Activated naive CD4-positive, alpha-beta T cell treated with Interleukin-2 at 50 U/mL for 16 hours (primary cell): ENCODE results near the gene ADAMTSL3.
"Not testable (repeated sequence)": the region's sequence is repeated elsewhere in the genome, so short reads cannot be mapped to it uniquely, and the experiment has no call there.

ENCODE experiments used
- DNase-seq: peaks from one replicate; pipeline ENCODE4 v3.0.0-alpha.2; 2020

The ADAMTSL3 gene

DNA sequence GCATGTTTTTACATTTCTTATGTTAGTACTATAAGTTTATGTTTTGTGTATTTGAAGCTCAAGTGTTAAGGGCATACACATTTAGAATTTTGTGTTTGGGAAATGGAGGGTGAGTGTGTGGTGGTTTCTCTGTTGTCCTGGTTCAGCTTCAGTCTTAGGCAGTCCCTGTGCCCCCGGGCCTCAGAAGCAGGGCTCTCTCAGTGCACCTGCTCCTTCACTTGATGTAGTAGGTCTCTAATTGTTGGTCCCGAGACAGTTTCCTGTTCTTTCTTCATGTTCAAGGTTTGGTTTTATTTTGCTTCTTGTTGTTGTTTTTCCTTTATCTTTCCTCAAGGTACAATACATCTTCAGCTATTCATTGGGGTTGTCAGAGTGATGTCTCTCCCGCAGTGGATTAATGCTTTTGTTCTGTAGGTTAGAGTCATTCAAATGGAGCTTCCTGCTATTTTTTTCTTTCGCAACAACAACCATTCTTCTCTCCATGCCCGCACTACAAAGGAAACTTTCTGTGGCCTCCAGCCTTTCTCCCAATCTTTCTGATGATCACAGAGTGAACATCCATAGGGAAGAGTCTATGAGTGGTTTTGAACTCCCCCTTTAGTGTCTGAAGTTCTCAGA lies 403.9 kb downstream of the ADAMTSL3 start:
- no peak for DNase-seq

DNA sequence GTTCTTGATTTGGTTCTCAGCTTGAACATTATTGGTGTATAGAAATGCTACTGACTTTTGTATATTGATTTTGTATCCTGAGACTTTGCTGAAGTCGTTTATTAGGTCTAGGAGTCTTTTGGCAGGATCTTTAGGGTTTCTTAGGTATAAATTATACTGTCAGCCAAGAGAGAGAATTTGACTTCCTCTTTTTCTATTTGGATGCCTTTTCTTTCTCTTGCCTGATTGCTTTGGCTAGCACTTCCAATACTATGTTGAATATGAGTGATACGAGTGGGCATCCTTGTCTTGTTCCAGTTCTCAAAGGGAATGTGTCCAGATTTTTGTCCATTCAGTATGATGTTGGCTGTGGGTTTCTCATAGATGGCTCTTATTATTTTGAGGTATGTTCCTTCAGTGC lies 409.8 kb downstream of the ADAMTSL3 start:
- not testable (repeated sequence) for DNase-seq

DNA sequence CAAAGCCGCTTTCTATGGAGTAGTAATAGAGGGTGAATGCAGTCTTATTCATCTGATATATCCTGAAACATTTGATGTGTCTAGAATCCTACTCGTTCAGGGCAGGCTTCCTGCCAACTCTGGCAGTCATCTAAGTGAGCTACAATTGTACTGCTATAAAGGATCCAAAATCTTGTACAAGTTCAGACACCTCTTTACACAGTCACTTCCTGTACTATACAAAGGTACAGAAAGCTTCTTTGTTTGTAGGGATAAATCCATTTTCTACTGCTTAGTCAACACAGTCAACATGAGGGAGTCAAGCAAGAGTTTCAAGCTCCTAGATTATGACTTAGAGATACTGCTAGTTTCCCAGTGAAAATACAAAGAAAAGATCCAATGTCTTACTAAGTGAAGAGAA lies 414.8 kb downstream of the ADAMTSL3 start:
- not testable (repeated sequence) for DNase-seq

DNA sequence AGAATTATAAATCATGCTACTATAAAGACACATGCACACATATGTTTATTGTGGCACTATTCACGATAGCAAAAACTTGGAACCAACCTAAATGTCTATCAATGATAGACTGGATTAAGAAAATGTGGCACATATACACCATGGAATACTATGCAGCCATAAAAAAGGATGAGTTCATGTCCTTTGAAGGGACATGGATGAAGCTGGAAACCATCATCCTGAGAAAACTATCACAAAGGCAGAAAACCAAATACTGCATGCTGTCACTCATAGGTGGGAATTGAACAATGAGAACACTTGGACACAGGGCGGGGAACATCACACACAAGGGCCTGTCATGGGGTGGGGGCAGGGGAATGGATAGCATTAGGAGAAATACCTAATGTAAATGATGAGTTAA lies 424.1 kb downstream of the ADAMTSL3 start:
- DNase-seq = not testable (repeated sequence)

DNA sequence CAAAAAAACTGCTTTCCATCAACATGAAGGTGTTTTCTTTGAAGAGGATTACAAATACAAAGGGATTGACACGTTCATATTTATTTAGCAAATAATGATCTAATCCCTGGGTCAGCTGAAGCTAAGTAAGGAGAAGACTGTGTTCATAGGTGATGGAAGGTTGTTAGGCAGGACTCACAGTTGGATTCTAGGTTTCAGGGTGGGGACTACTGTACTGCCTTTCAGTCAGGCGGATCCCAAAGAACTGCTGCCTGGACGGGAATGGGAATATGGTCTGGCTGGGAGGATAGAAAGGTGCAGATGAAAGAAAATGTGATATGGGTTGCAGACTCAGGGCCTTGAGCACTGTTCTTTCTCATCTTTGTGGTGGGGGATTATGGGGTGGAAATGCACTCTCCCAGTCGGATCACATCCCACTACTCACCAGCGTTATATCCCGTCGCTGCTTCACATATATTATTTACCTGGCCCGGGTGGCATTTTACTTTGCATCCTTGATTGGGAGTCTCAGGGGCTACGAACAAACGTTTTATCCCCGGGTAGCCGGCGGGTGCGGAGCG lies 425.5 kb downstream of the ADAMTSL3 start:
- not testable (repeated sequence) for DNase-seq

DNA sequence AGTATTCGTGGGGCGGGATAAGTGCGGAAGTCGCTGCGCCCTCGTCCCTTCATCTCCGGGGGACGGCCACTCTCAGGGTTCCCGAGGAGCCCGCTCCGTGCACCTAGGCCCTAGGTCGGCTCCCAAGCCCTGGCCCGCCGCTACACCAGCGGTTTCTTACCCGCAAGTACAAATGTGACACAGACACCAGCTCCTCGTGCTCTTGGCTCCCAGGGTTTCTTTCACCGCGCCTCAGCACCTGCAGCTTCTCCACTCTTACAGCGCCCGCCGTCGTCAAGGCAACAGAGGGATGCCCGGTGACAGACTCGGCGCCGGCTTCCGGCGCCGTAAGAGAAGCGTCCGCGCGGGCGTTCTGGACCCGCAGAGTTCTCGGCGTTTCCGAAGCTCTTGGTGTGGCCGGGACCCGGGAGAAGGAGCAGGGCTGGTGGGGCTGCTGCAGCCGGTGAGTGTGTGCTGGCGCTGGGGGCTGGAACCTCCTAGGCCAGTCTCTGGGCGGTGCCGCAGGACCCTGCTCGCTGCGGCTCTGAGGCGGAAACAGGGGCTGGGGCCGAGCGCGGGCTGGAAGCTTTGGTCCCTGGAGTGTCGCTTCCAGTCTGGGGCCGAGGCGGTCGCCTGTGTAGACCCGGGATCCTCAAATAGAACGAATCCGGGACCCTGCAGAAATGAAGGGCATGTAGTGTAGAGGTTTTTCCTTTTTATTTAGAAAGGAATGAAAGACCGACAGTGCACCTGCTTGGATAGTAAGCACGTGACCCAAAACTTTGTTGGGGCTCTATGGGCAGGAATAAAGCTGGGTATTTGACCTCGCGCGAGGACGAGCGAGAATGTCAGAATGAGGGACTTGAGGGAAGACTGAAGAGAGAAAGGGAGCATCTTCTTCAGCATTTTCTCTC lies 426.2 kb downstream of the ADAMTSL3 start:
- peak; percentile 32 for DNase-seq

DNA sequence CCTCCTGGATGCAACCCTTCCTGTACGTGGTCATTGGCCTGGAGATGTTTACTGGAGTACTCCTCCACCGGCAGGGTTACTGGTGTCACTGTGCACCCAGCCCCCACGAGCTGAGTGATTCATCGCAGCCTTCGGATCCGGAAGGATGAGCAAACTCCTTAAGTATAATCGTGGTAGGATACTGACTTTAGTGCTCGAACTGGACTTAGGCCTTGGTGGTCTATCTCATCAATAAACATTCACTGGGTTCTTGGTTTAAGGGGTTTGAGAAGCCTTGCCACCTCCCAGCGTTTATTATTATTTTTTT lies 426.8 kb downstream of the ADAMTSL3 start:
- not testable (repeated sequence) for DNase-seq

DNA sequence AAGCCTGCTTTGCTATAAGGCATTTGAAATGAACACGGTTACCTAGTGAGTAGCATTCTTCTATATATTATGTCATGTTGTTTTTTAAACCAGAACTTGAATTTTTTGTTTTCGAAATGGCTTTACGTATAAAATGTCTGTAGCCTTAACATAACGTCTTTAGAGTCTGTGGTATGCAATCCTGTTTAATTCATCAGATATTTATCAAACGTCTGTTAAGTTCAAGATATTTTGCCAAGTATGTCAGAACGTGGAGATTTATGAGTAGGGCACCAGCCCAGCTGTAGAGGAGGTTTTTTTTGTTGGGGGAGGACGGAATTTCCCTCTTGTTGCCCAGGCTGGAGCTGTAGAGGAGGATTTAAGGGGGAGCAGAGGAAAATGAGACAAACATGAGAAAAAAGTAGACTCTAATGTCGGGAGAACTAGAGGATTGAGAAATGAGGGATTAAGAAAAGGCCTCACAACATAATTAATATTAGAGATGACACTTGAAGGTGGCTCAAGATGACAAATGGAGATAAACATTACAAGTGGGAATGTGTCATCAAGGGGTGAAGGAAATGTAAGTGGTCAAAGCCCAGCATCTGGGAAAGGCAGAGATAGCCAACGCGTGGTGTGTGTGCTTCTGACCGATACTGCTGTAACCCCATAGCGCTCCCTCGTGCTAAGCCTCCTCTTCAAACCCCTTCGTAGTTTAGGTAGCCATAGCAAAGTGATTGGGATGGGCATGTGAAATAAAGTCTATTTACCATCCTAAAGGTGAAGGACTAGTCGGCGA lies 427.7 kb downstream of the ADAMTSL3 start:
- DNase-seq = no peak

DNA sequence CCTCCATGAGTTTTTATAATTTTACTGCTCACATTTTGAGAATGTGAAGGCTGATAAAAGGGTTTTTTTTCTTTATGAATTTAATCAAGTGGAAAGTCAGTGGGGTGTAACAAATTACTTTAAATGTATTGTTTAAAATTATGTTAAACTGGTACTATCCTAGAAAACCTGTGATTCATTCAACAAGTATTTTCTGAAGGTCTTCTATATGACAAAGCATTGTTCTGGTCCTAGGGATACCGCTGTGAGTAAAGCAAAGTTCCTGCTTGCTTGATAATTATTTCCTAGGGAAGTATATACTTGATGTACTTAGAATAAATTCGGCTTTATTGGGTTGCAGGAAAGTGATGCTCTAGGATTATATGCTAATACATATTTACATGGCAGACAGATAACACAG lies 428.8 kb downstream of the ADAMTSL3 start:
- no peak for DNase-seq

DNA sequence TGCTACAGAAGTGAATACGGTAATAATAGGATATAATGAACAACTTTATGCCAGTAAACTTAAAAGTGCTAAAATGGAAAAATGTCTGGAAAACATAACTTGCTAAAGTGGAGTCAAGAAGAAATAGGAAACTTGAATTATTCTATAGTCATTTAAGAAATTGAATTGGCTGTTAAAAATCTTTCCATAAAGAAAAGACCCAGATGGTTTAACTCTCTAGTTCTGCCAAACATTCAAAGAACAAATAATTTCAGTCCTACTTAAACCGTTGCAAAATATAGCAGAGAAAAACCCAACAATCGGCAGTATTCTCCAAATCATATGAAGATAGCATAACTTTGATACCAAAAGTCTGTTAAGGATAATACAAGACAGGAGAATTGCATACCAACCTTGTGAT lies 432.1 kb downstream of the ADAMTSL3 start:
- DNase-seq = not testable (repeated sequence)
